NB4 (cell line): ENCODE data around the gene STX1B.
A peak's percentile ranks its signal among the peaks of the same experiment; 100 is the strongest.

Experiments used
- MYC ChIP-seq: IDR thresholded peaks from 2 replicates; pipeline ENCODE4 v1.6.1; 2011; ENCODE audit warnings: low read depth, low read length
- POLR2A ChIP-seq: IDR thresholded peaks from 2 replicates; pipeline ENCODE4 v1.6.1; 2011; ENCODE audit warnings: mild to moderate bottlenecking; ENCODE audit not compliant: insufficient read length; ENCODE audit errors: extremely low read depth
- TF ChIP-seq, protein P1 (sequence below): IDR thresholded peaks from one replicate; pipeline ENCODE4 v1.5.1; 2012; ENCODE audit warnings: low read depth, low read length

DNA sequence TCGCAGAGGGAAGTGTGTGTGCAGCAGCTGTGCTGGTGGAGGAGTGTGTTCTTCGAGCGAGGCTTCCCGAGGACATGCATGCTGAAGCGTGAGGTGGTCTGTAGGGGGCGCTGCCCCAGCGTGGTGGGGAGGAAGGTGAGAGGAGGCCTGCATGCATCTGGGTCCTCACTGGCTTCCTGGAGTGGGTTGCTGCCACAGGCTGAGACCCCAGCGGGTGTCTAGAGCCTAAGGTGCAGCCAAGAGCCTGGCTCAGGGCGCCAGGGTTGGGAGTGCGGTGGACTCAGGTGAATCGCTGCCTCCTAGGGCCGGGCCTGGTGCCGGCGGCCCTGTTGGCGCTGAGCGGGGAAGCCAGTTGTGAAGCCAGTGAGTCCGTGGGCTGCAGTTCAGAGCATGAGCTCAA is 32.9 kb downstream of the STX1B start:
- TF ChIP-seq, protein P1, sequence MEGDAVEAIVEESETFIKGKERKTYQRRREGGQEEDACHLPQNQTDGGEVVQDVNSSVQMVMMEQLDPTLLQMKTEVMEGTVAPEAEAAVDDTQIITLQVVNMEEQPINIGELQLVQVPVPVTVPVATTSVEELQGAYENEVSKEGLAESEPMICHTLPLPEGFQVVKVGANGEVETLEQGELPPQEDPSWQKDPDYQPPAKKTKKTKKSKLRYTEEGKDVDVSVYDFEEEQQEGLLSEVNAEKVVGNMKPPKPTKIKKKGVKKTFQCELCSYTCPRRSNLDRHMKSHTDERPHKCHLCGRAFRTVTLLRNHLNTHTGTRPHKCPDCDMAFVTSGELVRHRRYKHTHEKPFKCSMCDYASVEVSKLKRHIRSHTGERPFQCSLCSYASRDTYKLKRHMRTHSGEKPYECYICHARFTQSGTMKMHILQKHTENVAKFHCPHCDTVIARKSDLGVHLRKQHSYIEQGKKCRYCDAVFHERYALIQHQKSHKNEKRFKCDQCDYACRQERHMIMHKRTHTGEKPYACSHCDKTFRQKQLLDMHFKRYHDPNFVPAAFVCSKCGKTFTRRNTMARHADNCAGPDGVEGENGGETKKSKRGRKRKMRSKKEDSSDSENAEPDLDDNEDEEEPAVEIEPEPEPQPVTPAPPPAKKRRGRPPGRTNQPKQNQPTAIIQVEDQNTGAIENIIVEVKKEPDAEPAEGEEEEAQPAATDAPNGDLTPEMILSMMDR = peak; percentile 42
- no peak for TF ChIP-seq POLR2A
- TF ChIP-seq MYC = no peak
